WTC11 (cell line): Measurements from ENCODE around the gene LRRC2. TPM values are rescaled to one million over a fixed set of nuclear protein-coding genes. Genes with fewer than 3 reads are reported as not detected.

Experiments used
- ATAC-seq: fragments of 200-7000 bp; cut with Tn5 transposase; 2 replicates; pipeline ENCODE4 v1.10.0; 2021; ENCODE audit warnings: mild to moderate bottlenecking, moderate library complexity
- CTCF ChIA-PET: fragments of 300-600 bp; sonication (Branson Sonifier 250); formaldehyde crosslinking; loops from one replicate; lab custom pipeline; 2021; ENCODE audit warnings: antibody characterized with exemption; lab: Charles Lee
- POLR2A ChIA-PET: fragments of 350-600 bp; sonication (Branson Sonifier 250); formaldehyde crosslinking; loops from one replicate; lab custom pipeline; 2021; ENCODE audit warnings: antibody characterized with exemption; lab: Charles Lee
- DNase-seq: peaks from one replicate; pipeline ENCODE4 v3.0.0; 2021; ENCODE audit warnings: low spot score
- H3K27ac Mint-ChIP-seq: 2 replicates; pipeline ENCODE4 v1.8.0; 2021; ENCODE audit warnings: mixed read lengths
- H3K27me3 Mint-ChIP-seq: 2 replicates; pipeline ENCODE4 v1.8.0; 2021; ENCODE audit warnings: low read depth, mild to moderate bottlenecking, moderate library complexity, mixed read lengths
- H3K36me3 Mint-ChIP-seq: 2 replicates; pipeline ENCODE4 v1.8.0; 2021; ENCODE audit warnings: mixed read lengths
- H3K4me1 Mint-ChIP-seq: 2 replicates; pipeline ENCODE4 v1.8.0; 2022; ENCODE audit warnings: mixed read lengths
- H3K4me3 Mint-ChIP-seq: 2 replicates; pipeline ENCODE4 v1.8.0; 2021; ENCODE audit warnings: mild to moderate bottlenecking, moderate library complexity, mixed read lengths
- H3K9me3 Mint-ChIP-seq: 2 replicates; pipeline ENCODE4 v1.8.0; 2021; ENCODE audit warnings: mixed read lengths
- ATF1 ChIP-seq: sonication (generic); formaldehyde crosslinking; IDR thresholded peaks from 2 replicates; pipeline ENCODE4 v1.8.1; 2023; ENCODE audit warnings: mild to moderate bottlenecking, moderate library complexity, missing genetic modification reagents
- ATF2 ChIP-seq: sonication (generic); formaldehyde crosslinking; IDR thresholded peaks from 2 replicates; pipeline ENCODE4 v1.8.1; 2022; ENCODE audit warnings: low read depth, missing genetic modification reagents, borderline replicate concordance
- CDX4 ChIP-seq: fragments of 250-450 bp; sonication (Bioruptor Pico); IDR thresholded peaks from 2 replicates; pipeline ENCODE4 v1.9.0; 2021; ENCODE audit warnings: moderate library complexity, mild to moderate bottlenecking, inconsistent platforms, borderline replicate concordance
- E2F1 ChIP-seq: sonication (generic); formaldehyde crosslinking; IDR thresholded peaks from 2 replicates; pipeline ENCODE4 v1.8.0; 2022; ENCODE audit warnings: mild to moderate bottlenecking, missing genetic modification reagents
- ETV6 ChIP-seq: sonication (generic); formaldehyde crosslinking; IDR thresholded peaks from 2 replicates; pipeline ENCODE4 v1.8.1; 2022; ENCODE audit warnings: mild to moderate bottlenecking, missing genetic modification reagents
- FOXP1 ChIP-seq: sonication (generic); formaldehyde crosslinking; IDR thresholded peaks from 2 replicates; pipeline ENCODE4 v1.8.0; 2022; ENCODE audit warnings: missing genetic modification reagents, mild to moderate bottlenecking, moderate library complexity, borderline replicate concordance
- GABPB1 ChIP-seq: sonication (generic); formaldehyde crosslinking; IDR thresholded peaks from 2 replicates; pipeline ENCODE4 v1.8.1; 2023; ENCODE audit warnings: mild to moderate bottlenecking, missing genetic modification reagents
- IRF1 ChIP-seq: sonication (generic); formaldehyde crosslinking; IDR thresholded peaks from 2 replicates; pipeline ENCODE4 v1.8.0; 2023; ENCODE audit warnings: missing genetic modification reagents
- MLX ChIP-seq: sonication (generic); formaldehyde crosslinking; IDR thresholded peaks from 2 replicates; pipeline ENCODE4 v1.8.1; 2023; ENCODE audit warnings: mild to moderate bottlenecking, missing genetic modification reagents, moderate library complexity
- NFE2L1 ChIP-seq: sonication (generic); formaldehyde crosslinking; IDR thresholded peaks from 2 replicates; pipeline ENCODE4 v1.8.1; 2023; ENCODE audit warnings: missing genetic modification reagents
- NR1H2 ChIP-seq: sonication (generic); formaldehyde crosslinking; IDR thresholded peaks from 2 replicates; pipeline ENCODE4 v1.9.0; 2021; ENCODE audit warnings: mild to moderate bottlenecking, moderate library complexity, missing genetic modification reagents
- NR2C2 ChIP-seq: sonication (generic); formaldehyde crosslinking; IDR thresholded peaks from 2 replicates; pipeline ENCODE4 v1.8.0; 2022; ENCODE audit warnings: mild to moderate bottlenecking, missing genetic modification reagents
- PRRX2 ChIP-seq: fragments of 250-450 bp; sonication (Bioruptor Pico); IDR thresholded peaks from 2 replicates; pipeline ENCODE4 v1.8.0; 2021; ENCODE audit warnings: mild to moderate bottlenecking
- SMAD4 ChIP-seq: sonication (generic); formaldehyde crosslinking; IDR thresholded peaks from 2 replicates; pipeline ENCODE4 v1.8.0; 2022; ENCODE audit warnings: mild to moderate bottlenecking, missing genetic modification reagents
- USF1 ChIP-seq: sonication (generic); formaldehyde crosslinking; IDR thresholded peaks from 2 replicates; pipeline ENCODE4 v1.8.0; 2022; ENCODE audit warnings: mild to moderate bottlenecking, missing genetic modification reagents
- USF2 ChIP-seq: sonication (generic); formaldehyde crosslinking; IDR thresholded peaks from 2 replicates; pipeline ENCODE4 v1.8.1; 2023; ENCODE audit warnings: mild to moderate bottlenecking, missing genetic modification reagents, moderate library complexity
- ZBTB43 ChIP-seq: sonication (generic); formaldehyde crosslinking; IDR thresholded peaks from 2 replicates; pipeline ENCODE4 v1.8.1; 2023; ENCODE audit warnings: mild to moderate bottlenecking, missing genetic modification reagents
- total RNA-seq: library from RNA; stranded (reverse); gene quantifications from 3 replicates; pipeline ENCODE4 v1.2.3, GENCODE V29; 2021

LRRC2 gene
- total RNA-seq, 1 experiment from 2014 or later: 4.9 TPM

GRCh38 chr3:46557814-46558183, 8.3 kb downstream of the LRRC2 start:
- ChIA-PET CTCF (interaction anchor here (0.6 to 5.5 kb wide), 21 partner anchors 8 to 179 kb away, joined by 3 to 99 read pairs (median 4); partner anchors contain the start of genes LRRC2, LTF and RTP3), POLR2A (interaction anchor here (0.7 to 1.8 kb wide), 6 partner anchors 8 to 69 kb away, joined by 4 to 6 read pairs (median 6); a partner anchor contains a TSS)
- H3K27ac Mint-ChIP-seq: no peak overlapping the region
- H3K9me3 Mint-ChIP-seq: peaks cover 24% of the 10 kb centered on the region
- TF ChIP-seq FOXP1 (peak; percentile 71; the same call in 1 of the 2 replicates), USF2 (CRISPR knock-in tag) (no peak), NFE2L1 (CRISPR knock-in tag) (0 out of 2 replicates have a peak, but pooled peaks have one; percentile 8), ETV6 (CRISPR knock-in tag) (no peak), ATF1 (no peak), MLX (CRISPR knock-in tag) (no peak), IRF1 (CRISPR knock-in tag) (no peak), ZBTB43 (CRISPR knock-in tag) (no peak), E2F1 (CRISPR knock-in tag) (peak; percentile 24; the same call in 1 of the 2 replicates), USF1 (peak; percentile 31)
- no peaks in the 10 kb centered on the region for H3K27me3 Mint-ChIP-seq
- H3K36me3 Mint-ChIP-seq: peaks cover 27% of the 10 kb centered on the region
- DNase-seq (no peak), ATAC-seq (no peak)
- peaks cover 55% of the 10 kb centered on the region for H3K4me1 Mint-ChIP-seq
- H3K4me3 Mint-ChIP-seq: no peak overlapping the region

- H3K27me3 Mint-ChIP-seq: no peaks in the 10 kb centered on the region; the same call in 1 of the 2 replicates
- peaks cover 43% of the 10 kb centered on the region for H3K9me3 Mint-ChIP-seq
- H3K4me1 Mint-ChIP-seq: peaks cover 34% of the 10 kb centered on the region
- ChIA-PET POLR2A (no interaction called here), CTCF (interaction anchor here (1.3 kb wide), 1 partner anchor 65 kb away, joined by 3 read pairs; no protein-coding TSS in a partner anchor)
- peaks cover 43% of the 10 kb centered on the region for H3K36me3 Mint-ChIP-seq
- no peak overlapping the region for H3K4me3 Mint-ChIP-seq
- no peak overlapping the region; the same call in 1 of the 2 replicates for H3K27ac Mint-ChIP-seq
- no peak for DNase-seq
- no peak for ATAC-seq
- TF ChIP-seq ATF2 (CRISPR knock-in tag): no peak
- no peak for TF ChIP-seq PRRX2
- TF ChIP-seq SMAD4 (CRISPR knock-in tag): no peak
- no peak for TF ChIP-seq NR2C2 (CRISPR knock-in tag)
- TF ChIP-seq, all 79 proteins: peak for 0
Observed at GRCh38 chr3:46553154-46553553, 12.9 kb downstream of the LRRC2 start.

- peaks cover 46% of the 10 kb centered on the region for H3K9me3 Mint-ChIP-seq
Observed at GRCh38 chr3:46552538-46552937, 13.6 kb downstream of the LRRC2 start.

More at GRCh38 chr3:46552538-46552937, 13.6 kb downstream of the LRRC2 start:
- Mint-ChIP-seq H3K4me3 (no peak overlapping the region), H3K27ac (0 out of 2 replicates have a peak overlapping the region, but pooled peaks have one; percentile 9), H3K36me3 (peaks cover 47% of the 10 kb centered on the region), H3K27me3 (no peaks in the 10 kb centered on the region; the same call in 1 of the 2 replicates), H3K4me1 (peaks cover 32% of the 10 kb centered on the region)
- TF ChIP-seq NR1H2 (CRISPR knock-in tag): no peak
- no peak for TF ChIP-seq CDX4 (CRISPR knock-in tag)
- no peak for TF ChIP-seq GABPB1
- ATAC-seq (no peak), DNase-seq (no peak)
- ChIA-PET CTCF (interaction anchor here (1.3 kb wide), 1 partner anchor 64 kb away, joined by 3 read pairs; no protein-coding TSS in a partner anchor), POLR2A (no interaction called here)
